Measurements from ENCODE around the gene LAMA5. TPM values are rescaled to one million over a fixed set of nuclear protein-coding genes. Genes with fewer than 3 reads are reported as not detected.

The LAMA5 gene
- total and polyA plus RNA-seq, 2 experiments from 2014 or later, result 201 to 298 TPM

DNA sequence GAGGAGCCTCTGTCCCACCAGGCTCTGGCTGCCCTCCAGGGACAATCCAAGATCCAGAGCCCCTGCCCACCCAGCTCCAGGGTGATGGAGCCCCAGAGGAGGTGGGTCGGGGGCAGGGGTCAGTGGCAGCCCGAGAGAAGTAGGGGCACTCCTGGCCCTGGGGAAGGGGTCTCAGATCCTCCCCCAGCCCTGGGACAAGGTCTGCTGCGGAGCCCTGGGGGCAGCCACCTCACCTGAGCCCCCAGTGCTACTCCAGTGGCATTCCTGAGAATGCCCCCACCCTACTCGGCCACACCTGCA lies 2.7 kb upstream of the LAMA5 start (continued):
- TF ChIP-seq, protein P1, sequence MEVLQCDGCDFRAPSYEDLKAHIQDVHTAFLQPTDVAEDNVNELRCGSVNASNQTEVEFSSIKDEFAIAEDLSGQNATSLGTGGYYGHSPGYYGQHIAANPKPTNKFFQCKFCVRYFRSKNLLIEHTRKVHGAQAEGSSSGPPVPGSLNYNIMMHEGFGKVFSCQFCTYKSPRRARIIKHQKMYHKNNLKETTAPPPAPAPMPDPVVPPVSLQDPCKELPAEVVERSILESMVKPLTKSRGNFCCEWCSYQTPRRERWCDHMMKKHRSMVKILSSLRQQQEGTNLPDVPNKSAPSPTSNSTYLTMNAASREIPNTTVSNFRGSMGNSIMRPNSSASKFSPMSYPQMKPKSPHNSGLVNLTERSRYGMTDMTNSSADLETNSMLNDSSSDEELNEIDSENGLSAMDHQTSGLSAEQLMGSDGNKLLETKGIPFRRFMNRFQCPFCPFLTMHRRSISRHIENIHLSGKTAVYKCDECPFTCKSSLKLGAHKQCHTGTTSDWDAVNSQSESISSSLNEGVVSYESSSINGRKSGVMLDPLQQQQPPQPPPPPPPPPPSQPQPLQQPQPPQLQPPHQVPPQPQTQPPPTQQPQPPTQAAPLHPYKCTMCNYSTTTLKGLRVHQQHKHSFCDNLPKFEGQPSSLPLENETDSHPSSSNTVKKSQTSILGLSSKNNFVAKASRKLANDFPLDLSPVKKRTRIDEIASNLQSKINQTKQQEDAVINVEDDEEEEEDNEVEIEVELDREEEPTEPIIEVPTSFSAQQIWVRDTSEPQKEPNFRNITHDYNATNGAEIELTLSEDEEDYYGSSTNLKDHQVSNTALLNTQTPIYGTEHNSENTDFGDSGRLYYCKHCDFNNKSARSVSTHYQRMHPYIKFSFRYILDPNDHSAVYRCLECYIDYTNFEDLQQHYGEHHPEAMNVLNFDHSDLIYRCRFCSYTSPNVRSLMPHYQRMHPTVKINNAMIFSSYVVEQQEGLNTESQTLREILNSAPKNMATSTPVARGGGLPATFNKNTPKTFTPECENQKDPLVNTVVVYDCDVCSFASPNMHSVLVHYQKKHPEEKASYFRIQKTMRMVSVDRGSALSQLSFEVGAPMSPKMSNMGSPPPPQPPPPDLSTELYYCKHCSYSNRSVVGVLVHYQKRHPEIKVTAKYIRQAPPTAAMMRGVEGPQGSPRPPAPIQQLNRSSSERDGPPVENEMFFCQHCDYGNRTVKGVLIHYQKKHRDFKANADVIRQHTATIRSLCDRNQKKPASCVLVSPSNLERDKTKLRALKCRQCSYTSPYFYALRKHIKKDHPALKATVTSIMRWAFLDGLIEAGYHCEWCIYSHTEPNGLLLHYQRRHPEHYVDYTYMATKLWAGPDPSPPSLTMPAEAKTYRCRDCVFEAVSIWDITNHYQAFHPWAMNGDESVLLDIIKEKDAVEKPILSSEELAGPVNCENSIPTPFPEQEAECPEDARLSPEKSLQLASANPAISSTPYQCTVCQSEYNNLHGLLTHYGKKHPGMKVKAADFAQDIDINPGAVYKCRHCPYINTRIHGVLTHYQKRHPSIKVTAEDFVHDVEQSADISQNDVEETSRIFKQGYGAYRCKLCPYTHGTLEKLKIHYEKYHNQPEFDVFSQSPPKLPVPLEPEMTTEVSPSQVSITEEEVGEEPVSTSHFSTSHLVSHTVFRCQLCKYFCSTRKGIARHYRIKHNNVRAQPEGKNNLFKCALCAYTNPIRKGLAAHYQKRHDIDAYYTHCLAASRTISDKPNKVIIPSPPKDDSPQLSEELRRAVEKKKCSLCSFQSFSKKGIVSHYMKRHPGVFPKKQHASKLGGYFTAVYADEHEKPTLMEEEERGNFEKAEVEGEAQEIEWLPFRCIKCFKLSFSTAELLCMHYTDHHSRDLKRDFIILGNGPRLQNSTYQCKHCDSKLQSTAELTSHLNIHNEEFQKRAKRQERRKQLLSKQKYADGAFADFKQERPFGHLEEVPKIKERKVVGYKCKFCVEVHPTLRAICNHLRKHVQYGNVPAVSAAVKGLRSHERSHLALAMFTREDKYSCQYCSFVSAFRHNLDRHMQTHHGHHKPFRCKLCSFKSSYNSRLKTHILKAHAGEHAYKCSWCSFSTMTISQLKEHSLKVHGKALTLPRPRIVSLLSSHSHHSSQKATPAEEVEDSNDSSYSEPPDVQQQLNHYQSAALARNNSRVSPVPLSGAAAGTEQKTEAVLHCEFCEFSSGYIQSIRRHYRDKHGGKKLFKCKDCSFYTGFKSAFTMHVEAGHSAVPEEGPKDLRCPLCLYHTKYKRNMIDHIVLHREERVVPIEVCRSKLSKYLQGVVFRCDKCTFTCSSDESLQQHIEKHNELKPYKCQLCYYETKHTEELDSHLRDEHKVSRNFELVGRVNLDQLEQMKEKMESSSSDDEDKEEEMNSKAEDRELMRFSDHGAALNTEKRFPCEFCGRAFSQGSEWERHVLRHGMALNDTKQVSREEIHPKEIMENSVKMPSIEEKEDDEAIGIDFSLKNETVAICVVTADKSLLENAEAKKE (CRISPR knock-in tag; IDR thresholded peaks at IDR 0.05), result no peak
- TF ChIP-seq EZH2phosphoT487 (IDR thresholded peaks at IDR 0.05; ENCODE audit: unreplicated experiment) (no peak), ZNF114 (CRISPR knock-in tag; IDR thresholded peaks at IDR 0.05) (no peak), EZH2 (IDR thresholded peaks at IDR 0.05; ENCODE audit: low read depth, unreplicated experiment) (no peak)

DNA sequence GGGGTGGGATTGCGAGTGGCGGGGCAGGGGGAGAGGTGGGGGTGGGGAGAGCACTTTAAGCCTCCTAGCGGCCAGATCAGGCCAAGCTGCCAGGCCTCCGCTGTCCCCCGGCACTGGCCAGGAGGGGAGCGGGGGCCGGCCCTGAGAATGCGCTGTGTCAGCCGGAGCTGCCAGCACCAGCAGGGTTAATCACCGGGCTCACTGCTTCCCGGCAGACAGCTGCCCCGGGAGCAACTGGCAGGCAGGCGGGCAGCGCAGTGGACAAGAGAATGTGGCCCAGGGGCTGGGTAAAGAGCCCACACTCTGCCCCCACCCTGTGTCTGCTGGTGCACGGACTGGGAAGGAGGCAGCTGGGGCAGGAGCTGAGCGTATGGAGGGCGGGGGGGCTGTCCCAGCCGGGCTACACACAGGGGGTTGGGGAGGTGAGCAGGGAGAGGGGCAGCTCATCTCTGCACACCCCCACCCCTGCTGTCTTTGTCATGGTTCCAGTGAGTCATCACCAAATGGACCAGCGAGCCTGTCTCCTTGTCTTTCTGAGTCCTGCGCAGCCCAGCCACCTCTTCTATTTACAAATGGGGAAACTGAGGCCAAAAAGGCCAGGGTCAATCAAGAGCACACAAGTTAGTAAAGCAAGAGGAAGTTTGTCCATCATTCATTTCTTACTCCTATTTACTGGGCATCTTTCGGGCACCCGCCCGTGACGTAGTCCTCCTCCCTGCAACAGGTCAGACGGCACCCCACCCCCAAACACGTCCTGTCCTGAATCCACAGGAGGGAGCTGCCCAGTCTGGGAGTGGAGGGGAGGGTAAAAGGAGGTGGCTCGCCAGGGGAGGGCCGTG lies 2.1 kb upstream of the LAMA5 start:
- H3K4me1 Mint-ChIP-seq, result peaks cover 31% of the 10 kb centered on the region
- TF ChIP-seq, protein P2, sequence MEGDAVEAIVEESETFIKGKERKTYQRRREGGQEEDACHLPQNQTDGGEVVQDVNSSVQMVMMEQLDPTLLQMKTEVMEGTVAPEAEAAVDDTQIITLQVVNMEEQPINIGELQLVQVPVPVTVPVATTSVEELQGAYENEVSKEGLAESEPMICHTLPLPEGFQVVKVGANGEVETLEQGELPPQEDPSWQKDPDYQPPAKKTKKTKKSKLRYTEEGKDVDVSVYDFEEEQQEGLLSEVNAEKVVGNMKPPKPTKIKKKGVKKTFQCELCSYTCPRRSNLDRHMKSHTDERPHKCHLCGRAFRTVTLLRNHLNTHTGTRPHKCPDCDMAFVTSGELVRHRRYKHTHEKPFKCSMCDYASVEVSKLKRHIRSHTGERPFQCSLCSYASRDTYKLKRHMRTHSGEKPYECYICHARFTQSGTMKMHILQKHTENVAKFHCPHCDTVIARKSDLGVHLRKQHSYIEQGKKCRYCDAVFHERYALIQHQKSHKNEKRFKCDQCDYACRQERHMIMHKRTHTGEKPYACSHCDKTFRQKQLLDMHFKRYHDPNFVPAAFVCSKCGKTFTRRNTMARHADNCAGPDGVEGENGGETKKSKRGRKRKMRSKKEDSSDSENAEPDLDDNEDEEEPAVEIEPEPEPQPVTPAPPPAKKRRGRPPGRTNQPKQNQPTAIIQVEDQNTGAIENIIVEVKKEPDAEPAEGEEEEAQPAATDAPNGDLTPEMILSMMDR (conservative IDR thresholded peaks at IDR 0.05; ENCODE audit: low read depth in 2 of 2), result peak; percentile 24 to 48; a peak in 3 of 4 replicates
- TF ChIP-seq EZH2phosphoT487 (IDR thresholded peaks at IDR 0.05; ENCODE audit: unreplicated experiment), result no peak
- TF ChIP-seq, protein P3, sequence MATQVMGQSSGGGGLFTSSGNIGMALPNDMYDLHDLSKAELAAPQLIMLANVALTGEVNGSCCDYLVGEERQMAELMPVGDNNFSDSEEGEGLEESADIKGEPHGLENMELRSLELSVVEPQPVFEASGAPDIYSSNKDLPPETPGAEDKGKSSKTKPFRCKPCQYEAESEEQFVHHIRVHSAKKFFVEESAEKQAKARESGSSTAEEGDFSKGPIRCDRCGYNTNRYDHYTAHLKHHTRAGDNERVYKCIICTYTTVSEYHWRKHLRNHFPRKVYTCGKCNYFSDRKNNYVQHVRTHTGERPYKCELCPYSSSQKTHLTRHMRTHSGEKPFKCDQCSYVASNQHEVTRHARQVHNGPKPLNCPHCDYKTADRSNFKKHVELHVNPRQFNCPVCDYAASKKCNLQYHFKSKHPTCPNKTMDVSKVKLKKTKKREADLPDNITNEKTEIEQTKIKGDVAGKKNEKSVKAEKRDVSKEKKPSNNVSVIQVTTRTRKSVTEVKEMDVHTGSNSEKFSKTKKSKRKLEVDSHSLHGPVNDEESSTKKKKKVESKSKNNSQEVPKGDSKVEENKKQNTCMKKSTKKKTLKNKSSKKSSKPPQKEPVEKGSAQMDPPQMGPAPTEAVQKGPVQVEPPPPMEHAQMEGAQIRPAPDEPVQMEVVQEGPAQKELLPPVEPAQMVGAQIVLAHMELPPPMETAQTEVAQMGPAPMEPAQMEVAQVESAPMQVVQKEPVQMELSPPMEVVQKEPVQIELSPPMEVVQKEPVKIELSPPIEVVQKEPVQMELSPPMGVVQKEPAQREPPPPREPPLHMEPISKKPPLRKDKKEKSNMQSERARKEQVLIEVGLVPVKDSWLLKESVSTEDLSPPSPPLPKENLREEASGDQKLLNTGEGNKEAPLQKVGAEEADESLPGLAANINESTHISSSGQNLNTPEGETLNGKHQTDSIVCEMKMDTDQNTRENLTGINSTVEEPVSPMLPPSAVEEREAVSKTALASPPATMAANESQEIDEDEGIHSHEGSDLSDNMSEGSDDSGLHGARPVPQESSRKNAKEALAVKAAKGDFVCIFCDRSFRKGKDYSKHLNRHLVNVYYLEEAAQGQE (IDR thresholded peaks at IDR 0.05; ENCODE audit: unreplicated experiment), result no peak
- TF ChIP-seq CREB1 (CRISPR knock-in tag; IDR thresholded peaks at IDR 0.05; ENCODE audit: low read depth), result no peak
- no peak for TF ChIP-seq JUNB (IDR thresholded peaks at IDR 0.05; ENCODE audit: unreplicated experiment)
- H3K27me3 Mint-ChIP-seq (ENCODE audit: insufficient read depth, low read depth, poor library complexity), result peaks cover 15% of the 10 kb centered on the region
- H3K27ac Mint-ChIP-seq, result peak overlapping the region; percentile 84
- Histone ChIP-seq H3K36me3 (ENCODE audit: insufficient read depth) (no peaks in the 10 kb centered on the region), H3K4me1 (ENCODE audit: insufficient read depth) (peaks cover 37% of the 10 kb centered on the region), H3K9me2 (ENCODE audit: insufficient read depth) (no peaks in the 10 kb centered on the region), H3K79me2 (replicated peaks; ENCODE audit: insufficient read depth) (peaks cover 24% of the 10 kb centered on the region), H2AFZ (no peak overlapping the region), H3F3A (replicated peaks; ENCODE audit: low read depth) (peaks cover 17% of the 10 kb centered on the region; the same call in 1 of the 2 replicates), H3K27me3 (ENCODE audit: insufficient read depth) (no peaks in the 10 kb centered on the region), H4K20me1 (replicated peaks; ENCODE audit: insufficient read depth) (peaks cover 6% of the 10 kb centered on the region), H3K4me3 (peak overlapping the region; percentile 64), H3K27ac (ENCODE audit: low read depth) (peak overlapping the region; percentile 88), H3K4me2 (peak overlapping the region; percentile 93)
- DNase-seq (ENCODE audit: low spot score) (peak; percentile 84), ATAC-seq (peak; percentile 24)
- no peaks in the 10 kb centered on the region; the same call in 2 of the 3 replicates for H3K9me3 Mint-ChIP-seq
- no peaks in the 10 kb centered on the region; the same call in 2 of the 3 replicates for H3K36me3 Mint-ChIP-seq (ENCODE audit: low read depth)
- H3K4me3 Mint-ChIP-seq, result peak overlapping the region; percentile 70

Data from GM23338 (cell line).